Neural crest cell (in vitro differentiated cells): Measurements from ENCODE around the gene C10orf105. TPM values are rescaled to one million over a fixed set of nuclear protein-coding genes. Genes with fewer than 3 reads are reported as not detected.

Source experiments
- DNase-seq: peaks from one replicate; pipeline ENCODE4 v3.0.0; 2021; ENCODE audit warnings: low read depth, mixed read lengths, low spot score
- H3K27ac Mint-ChIP-seq: one replicate; pipeline ENCODE4 v1.8.0; 2021; ENCODE audit warnings: mild to moderate bottlenecking, mixed read lengths; ENCODE audit not compliant: unreplicated experiment
- H3K27me3 Mint-ChIP-seq: 2 replicates; pipeline ENCODE4 v1.8.0; 2021; ENCODE audit warnings: low read depth, mild to moderate bottlenecking, mixed read lengths
- H3K36me3 Mint-ChIP-seq: 2 replicates; pipeline ENCODE4 v1.8.0; 2021; ENCODE audit warnings: low read depth, mild to moderate bottlenecking, mixed read lengths
- H3K4me1 Mint-ChIP-seq: 2 replicates; pipeline ENCODE4 v1.8.0; 2021; ENCODE audit warnings: mixed read lengths
- H3K4me3 Mint-ChIP-seq: one replicate; pipeline ENCODE4 v1.8.0; 2021; ENCODE audit warnings: mild to moderate bottlenecking, mixed read lengths
- H3K9me3 Mint-ChIP-seq: 2 replicates; pipeline ENCODE4 v1.8.0; 2021; ENCODE audit warnings: mixed read lengths
- total RNA-seq: library from RNA; stranded (reverse); gene quantifications from 2 replicates; pipeline ENCODE4 v1.2.1, GENCODE V29; 2021
- TF ChIP-seq, protein P1 (sequence below): fragments of 200-600 bp; sonication (generic); conservative IDR thresholded peaks from 2 replicates; pipeline ENCODE4 v1.5.0; 2021; ENCODE audit warnings: antibody characterized with exemption, mild to moderate bottlenecking

The C10orf105 gene
- total RNA-seq, 1 donor from 2014 or later: 0.12 TPM

DNA sequence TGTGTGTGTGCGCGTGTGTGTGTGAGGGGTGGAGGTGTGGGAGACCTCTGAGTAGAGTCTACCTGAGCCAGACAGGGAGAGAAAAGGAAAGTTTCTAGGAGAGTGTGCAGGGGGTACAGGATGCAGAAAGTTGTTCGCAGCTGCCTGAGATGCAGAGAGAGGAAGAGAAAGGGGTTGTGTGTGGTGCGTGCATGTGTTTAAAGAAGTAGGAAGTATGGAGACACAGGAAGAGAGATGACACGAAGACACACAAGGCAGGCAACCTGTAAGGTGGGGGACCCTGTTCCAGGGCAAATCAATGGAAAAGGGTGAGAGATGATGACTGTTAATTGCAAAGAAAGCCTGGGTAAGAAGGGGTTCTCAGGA is 52.2 kb downstream of the C10orf105 start:
- Mint-ChIP-seq H3K9me3 (no peaks in the 10 kb centered on the region), H3K27me3 (peaks cover 2% of the 10 kb centered on the region), H3K4me1 (peaks cover 16% of the 10 kb centered on the region), H3K27ac (no peak overlapping the region), H3K4me3 (no peak overlapping the region), H3K36me3 (no peaks in the 10 kb centered on the region)
- TF ChIP-seq, protein P1, sequence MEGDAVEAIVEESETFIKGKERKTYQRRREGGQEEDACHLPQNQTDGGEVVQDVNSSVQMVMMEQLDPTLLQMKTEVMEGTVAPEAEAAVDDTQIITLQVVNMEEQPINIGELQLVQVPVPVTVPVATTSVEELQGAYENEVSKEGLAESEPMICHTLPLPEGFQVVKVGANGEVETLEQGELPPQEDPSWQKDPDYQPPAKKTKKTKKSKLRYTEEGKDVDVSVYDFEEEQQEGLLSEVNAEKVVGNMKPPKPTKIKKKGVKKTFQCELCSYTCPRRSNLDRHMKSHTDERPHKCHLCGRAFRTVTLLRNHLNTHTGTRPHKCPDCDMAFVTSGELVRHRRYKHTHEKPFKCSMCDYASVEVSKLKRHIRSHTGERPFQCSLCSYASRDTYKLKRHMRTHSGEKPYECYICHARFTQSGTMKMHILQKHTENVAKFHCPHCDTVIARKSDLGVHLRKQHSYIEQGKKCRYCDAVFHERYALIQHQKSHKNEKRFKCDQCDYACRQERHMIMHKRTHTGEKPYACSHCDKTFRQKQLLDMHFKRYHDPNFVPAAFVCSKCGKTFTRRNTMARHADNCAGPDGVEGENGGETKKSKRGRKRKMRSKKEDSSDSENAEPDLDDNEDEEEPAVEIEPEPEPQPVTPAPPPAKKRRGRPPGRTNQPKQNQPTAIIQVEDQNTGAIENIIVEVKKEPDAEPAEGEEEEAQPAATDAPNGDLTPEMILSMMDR: no peak
- DNase-seq: no peak

DNA sequence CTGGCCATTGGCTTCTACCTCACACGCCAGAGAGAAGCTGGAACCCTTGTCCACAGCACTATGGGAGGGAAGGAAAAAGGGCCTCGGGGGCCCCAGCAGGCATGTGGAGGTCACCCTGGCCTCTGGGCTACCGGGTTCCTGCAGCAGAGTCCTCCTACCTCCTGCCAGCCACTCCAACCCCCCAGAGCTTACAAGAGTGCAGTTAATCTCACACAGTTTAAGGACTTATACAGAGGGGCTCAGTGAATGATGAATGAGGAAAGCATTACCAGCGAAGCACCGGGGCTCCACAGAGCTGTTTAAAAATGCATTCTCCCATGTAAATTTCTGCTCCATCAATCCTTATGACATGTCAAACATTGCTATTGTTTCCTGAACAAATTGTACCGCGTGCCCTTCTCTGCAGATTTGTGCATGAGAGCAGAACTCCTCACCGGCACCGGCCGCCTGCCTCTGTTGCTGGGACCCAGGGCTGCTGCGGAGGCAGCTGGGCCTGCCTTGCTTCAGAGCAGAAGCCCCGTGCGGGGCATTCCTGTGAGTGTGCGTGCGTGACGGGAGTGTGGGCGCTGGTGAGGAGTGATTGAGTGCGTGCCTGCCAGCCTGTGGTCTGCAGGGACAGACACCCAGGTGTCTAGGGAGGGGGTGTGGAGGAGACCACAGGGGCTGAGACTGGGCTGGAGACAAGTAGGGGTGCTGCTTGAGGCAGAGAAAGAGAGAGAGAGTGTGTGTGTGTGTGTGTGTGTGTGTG is 52.8 kb downstream of the C10orf105 start:
- DNase-seq: no peak
- Mint-ChIP-seq H3K4me1 (peaks cover 14% of the 10 kb centered on the region), H3K9me3 (no peaks in the 10 kb centered on the region), H3K36me3 (no peaks in the 10 kb centered on the region), H3K27ac (no peak overlapping the region), H3K27me3 (peaks cover 2% of the 10 kb centered on the region), H3K4me3 (no peak overlapping the region)
- TF ChIP-seq, protein P1: no peak

DNA sequence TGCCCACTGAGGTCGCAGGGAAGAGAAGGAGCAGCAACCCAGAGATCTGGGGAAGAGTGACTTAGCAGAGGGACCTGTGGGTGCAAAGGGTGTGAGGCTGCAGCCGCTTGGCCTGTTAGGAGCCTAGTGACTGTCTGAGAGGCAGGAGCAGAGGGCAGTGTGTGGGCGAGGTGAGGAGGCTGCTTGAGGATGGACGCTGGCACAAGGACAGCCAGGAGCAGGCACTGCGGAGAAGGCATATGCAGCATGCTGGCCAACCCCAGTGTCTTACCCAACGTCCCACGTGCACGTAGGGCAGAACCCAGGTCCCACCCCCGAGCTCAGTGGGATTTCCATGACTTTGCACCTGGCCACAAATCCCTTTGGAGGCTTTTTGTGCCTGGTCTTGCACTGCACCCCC is 54.1 kb downstream of the C10orf105 start:
- Mint-ChIP-seq H3K27me3 (peaks cover 2% of the 10 kb centered on the region), H3K4me1 (peaks cover 13% of the 10 kb centered on the region), H3K9me3 (no peaks in the 10 kb centered on the region), H3K36me3 (no peaks in the 10 kb centered on the region), H3K4me3 (no peak overlapping the region), H3K27ac (no peak overlapping the region)
- TF ChIP-seq, protein P1: no peak
- no peak for DNase-seq

DNA sequence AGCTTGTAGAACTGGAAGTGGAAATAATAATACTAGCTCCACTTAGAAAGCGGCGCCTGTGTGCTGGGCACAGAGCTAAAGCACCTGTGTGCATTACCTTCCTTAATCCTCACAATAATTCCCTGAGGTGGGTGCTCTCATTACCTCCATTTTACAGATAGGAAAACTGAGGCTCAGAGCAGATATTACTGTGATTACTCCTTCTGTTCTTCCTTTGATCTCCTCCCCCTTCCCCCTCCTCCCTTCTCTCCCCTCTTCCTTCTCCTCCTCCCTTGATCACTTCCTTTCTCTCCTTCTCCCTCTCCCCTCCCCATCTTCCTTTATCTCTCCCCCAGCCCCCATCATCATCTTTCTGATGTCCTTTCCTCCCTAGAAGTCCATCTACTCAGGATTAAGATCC is 55.0 kb downstream of the C10orf105 start:
- DNase-seq: no peak
- Mint-ChIP-seq H3K27ac (no peak overlapping the region), H3K4me3 (no peak overlapping the region), H3K27me3 (peaks cover 2% of the 10 kb centered on the region), H3K4me1 (peaks cover 13% of the 10 kb centered on the region), H3K36me3 (no peaks in the 10 kb centered on the region), H3K9me3 (no peaks in the 10 kb centered on the region)
- TF ChIP-seq, protein P1: no peak

DNA sequence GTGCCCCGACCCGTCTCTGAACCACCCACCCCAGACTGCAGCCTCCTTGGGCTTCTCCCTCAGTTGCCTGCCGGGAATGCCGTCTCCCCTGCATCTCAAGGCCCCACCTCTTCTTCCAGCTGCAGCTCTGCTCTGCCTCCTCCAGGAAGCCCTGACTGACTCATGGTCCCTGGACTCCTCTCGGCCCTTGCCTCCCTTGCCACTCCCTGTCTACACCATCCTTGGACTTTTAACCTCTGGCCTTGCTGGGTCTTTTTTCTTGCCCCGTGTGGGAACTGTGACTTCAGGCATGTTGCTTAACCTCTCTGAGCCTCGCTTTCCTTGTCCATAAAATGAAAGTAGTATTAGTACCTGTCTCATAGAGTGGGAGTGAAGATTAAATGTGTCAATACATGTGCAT is 56.3 kb downstream of the C10orf105 start:
- TF ChIP-seq, protein P1: no peak
- no peak for DNase-seq
- H3K36me3 Mint-ChIP-seq: no peaks in the 10 kb centered on the region
- no peaks in the 10 kb centered on the region for H3K9me3 Mint-ChIP-seq
- H3K27ac Mint-ChIP-seq: no peak overlapping the region
- peaks cover 25% of the 10 kb centered on the region for H3K4me1 Mint-ChIP-seq
- no peak overlapping the region for H3K4me3 Mint-ChIP-seq
- peaks cover 2% of the 10 kb centered on the region for H3K27me3 Mint-ChIP-seq
